HEK293 (cell line): ENCODE data around the gene SRPK1.

ENCODE experiments used
- CTCF ChIA-PET: fragments of 350-600 bp; formaldehyde crosslinking; extraction: SDS; loops from one replicate; lab custom pipeline; 2021; ENCODE audit warnings: antibody characterized with exemption; lab: Yijun Ruan, JAX
- POLR2A ChIA-PET: fragments of 300-600 bp; formaldehyde crosslinking; extraction: SDS; loops from one replicate; lab custom pipeline; 2020; ENCODE audit warnings: antibody characterized with exemption, inconsistent platforms; lab: Yijun Ruan, JAX
- H3K27ac ChIP-seq: fragments of 200-500 bp; sonication (Bioruptor generic); 2 replicates; pipeline ENCODE4 v1.5.1; 2014; ENCODE audit warnings: low read depth, low read length, control low read depth, inconsistent platforms; ENCODE audit errors: extremely low read depth
- H3K36me3 ChIP-seq, 2 experiments: fragments of 200-500 bp in 1 of 2; sonication (Bioruptor generic) in 1 of 2; 1 replicate in 1 of 2; 2 replicates in 1 of 2; pipeline ENCODE4 v1.5.1; 2014 to 2017; ENCODE audit warnings: inconsistent platforms in 2 of 2, low read length in 2 of 2; ENCODE audit not compliant: control insufficient read depth in 2 of 2, insufficient read depth in 1 of 2
- H3K4me1 ChIP-seq: fragments of 200-500 bp; sonication (Bioruptor generic); 2 replicates; pipeline ENCODE4 v1.5.1; 2014; ENCODE audit warnings: mild to moderate bottlenecking, low read length, inconsistent platforms; ENCODE audit not compliant: control insufficient read depth, insufficient read depth
- H3K4me3 ChIP-seq: 2 replicates; pipeline ENCODE4 v1.5.1; 2011; ENCODE audit warnings: low read depth, mild to moderate bottlenecking, control low read depth, low read length, moderate library complexity
- H3K9me3 ChIP-seq: fragments of 200-500 bp; sonication (Bioruptor generic); 2 replicates; pipeline ENCODE4 v1.5.1; 2014; ENCODE audit warnings: low read depth, low read length, inconsistent platforms; ENCODE audit not compliant: control insufficient read depth, insufficient read depth
- BCL11A ChIP-seq: fragments of 450-650 bp; formaldehyde crosslinking; IDR thresholded peaks from 2 replicates; pipeline ENCODE4 v1.5.1; 2016; ENCODE audit warnings: low read depth, missing biosample characterization, missing genetic modification characterization
- EGR2 ChIP-seq: fragments of 450-650 bp; formaldehyde crosslinking; IDR thresholded peaks from 2 replicates; pipeline ENCODE4 v1.5.1; 2016; ENCODE audit warnings: low read depth, missing biosample characterization, missing genetic modification characterization
- GLI4 ChIP-seq: fragments of 450-650 bp; formaldehyde crosslinking; IDR thresholded peaks from 2 replicates; pipeline ENCODE4 v1.5.1; 2016; ENCODE audit warnings: missing biosample characterization, missing genetic modification characterization
- HOXC10 ChIP-seq: sonication (generic); formaldehyde crosslinking; IDR thresholded peaks from 2 replicates; pipeline ENCODE4 v1.8.1; 2023; ENCODE audit warnings: mild to moderate bottlenecking, missing genetic modification reagents
- PATZ1 ChIP-seq: fragments of 450-650 bp; formaldehyde crosslinking; IDR thresholded peaks from 2 replicates; pipeline ENCODE4 v1.5.1; 2016; ENCODE audit warnings: missing biosample characterization, missing genetic modification characterization
- PRDM10 ChIP-seq: fragments of 450-650 bp; formaldehyde crosslinking; IDR thresholded peaks from 2 replicates; pipeline ENCODE4 v1.5.1; 2016; ENCODE audit warnings: missing biosample characterization, missing genetic modification characterization
- TCF7L2 ChIP-seq: IDR thresholded peaks from 2 replicates; pipeline ENCODE4 v1.6.1; 2011; ENCODE audit warnings: low read depth, mild to moderate bottlenecking, inconsistent platforms, low read length, moderate library complexity, borderline replicate concordance
- ZBTB6 ChIP-seq: fragments of 450-650 bp; formaldehyde crosslinking; IDR thresholded peaks from 2 replicates; pipeline ENCODE4 v1.5.1; 2017; ENCODE audit warnings: missing biosample characterization, missing genetic modification characterization
- ZEB2 ChIP-seq: fragments of 450-650 bp; formaldehyde crosslinking; IDR thresholded peaks from 2 replicates; pipeline ENCODE4 v1.5.1; 2016; ENCODE audit warnings: missing biosample characterization, missing genetic modification characterization
- ZFP41 ChIP-seq: fragments of 450-650 bp; formaldehyde crosslinking; IDR thresholded peaks from 2 replicates; pipeline ENCODE4 v1.5.1; 2016; ENCODE audit warnings: missing biosample characterization, missing genetic modification characterization, borderline replicate concordance
- ZNF18 ChIP-seq: fragments of 450-650 bp; formaldehyde crosslinking; IDR thresholded peaks from 2 replicates; pipeline ENCODE4 v1.5.1; 2016; ENCODE audit warnings: missing biosample characterization, missing genetic modification characterization
- ZNF184 ChIP-seq: fragments of 450-650 bp; IDR thresholded peaks from 2 replicates; pipeline ENCODE4 v1.5.1; 2018; ENCODE audit warnings: missing biosample characterization, mild to moderate bottlenecking, missing genetic modification characterization
- ZNF266 ChIP-seq: fragments of 450-650 bp; formaldehyde crosslinking; IDR thresholded peaks from 2 replicates; pipeline ENCODE4 v1.5.1; 2016; ENCODE audit warnings: missing biosample characterization, missing genetic modification characterization, low read depth
- ZNF335 ChIP-seq: fragments of 450-650 bp; formaldehyde crosslinking; conservative IDR thresholded peaks from 2 replicates; pipeline ENCODE4 v1.5.1; 2016; ENCODE audit warnings: missing biosample characterization, missing genetic modification characterization
- ZNF48 ChIP-seq: fragments of 450-650 bp; formaldehyde crosslinking; IDR thresholded peaks from 2 replicates; pipeline ENCODE4 v1.5.1; 2016; ENCODE audit warnings: missing biosample characterization, missing genetic modification characterization
- ZNF558 ChIP-seq: fragments of 450-650 bp; formaldehyde crosslinking; IDR thresholded peaks from 2 replicates; pipeline ENCODE4 v1.5.1; 2016; ENCODE audit warnings: missing biosample characterization, missing genetic modification characterization
- ZNF560 ChIP-seq: fragments of 450-650 bp; formaldehyde crosslinking; IDR thresholded peaks from 2 replicates; pipeline ENCODE4 v1.5.1; 2017; ENCODE audit warnings: missing biosample characterization, missing genetic modification characterization, borderline replicate concordance
- ZNF585B ChIP-seq: fragments of 450-650 bp; formaldehyde crosslinking; IDR thresholded peaks from 2 replicates; pipeline ENCODE4 v1.5.1; 2016; ENCODE audit warnings: missing biosample characterization, missing genetic modification characterization
- ZNF830 ChIP-seq: fragments of 450-650 bp; IDR thresholded peaks from 2 replicates; pipeline ENCODE4 v1.5.0; 2018; ENCODE audit warnings: missing biosample characterization, missing genetic modification characterization, low read depth, mild to moderate bottlenecking, moderate library complexity
- ZSCAN18 ChIP-seq: fragments of 450-650 bp; formaldehyde crosslinking; IDR thresholded peaks from 2 replicates; pipeline ENCODE4 v1.5.1; 2016; ENCODE audit warnings: missing biosample characterization, missing genetic modification characterization
- ZXDB ChIP-seq: fragments of 450-650 bp; formaldehyde crosslinking; IDR thresholded peaks from 2 replicates; pipeline ENCODE4 v1.5.1; 2016; ENCODE audit warnings: missing biosample characterization, missing genetic modification characterization

The SRPK1 gene

GRCh38 chr6:35817515-35817914 is 103.4 kb downstream of the SRPK1 start:
- H3K4me3 ChIP-seq = no peak overlapping the region
- H3K4me1 ChIP-seq = no peaks in the 10 kb centered on the region
- H3K27ac ChIP-seq = no peak overlapping the region
- POLR2A ChIA-PET = no interaction called here
- H3K9me3 ChIP-seq = no peaks in the 10 kb centered on the region
- CTCF ChIA-PET = no interaction called here
- TF ChIP-seq ZEB2 (tag by site-specific recombination) = no peak
- TF ChIP-seq ZNF184 (tag by site-specific recombination) = peak; percentile 100
- no peak for TF ChIP-seq ZBTB6 (tag by site-specific recombination)
- no peak for TF ChIP-seq ZNF830 (tag by site-specific recombination)
- TF ChIP-seq GLI4 (tag by site-specific recombination) = no peak
- TF ChIP-seq, all 188 proteins: peak for 1
- no peaks in the 10 kb centered on the region for H3K36me3 ChIP-seq

GRCh38 chr6:35811699-35811995 is 109.3 kb downstream of the SRPK1 start:
- TF ChIP-seq EGR2 (tag by site-specific recombination) = peak; percentile 22; the same call in 1 of the 2 replicates
- TF ChIP-seq ZNF18 (tag by site-specific recombination) = no peak
- TF ChIP-seq, all 188 proteins: peak for 1
- Histone ChIP-seq H3K36me3 (no peaks in the 10 kb centered on the region), H3K4me1 (no peaks in the 10 kb centered on the region), H3K27ac (no peak overlapping the region), H3K4me3 (no peak overlapping the region), H3K9me3 (no peaks in the 10 kb centered on the region)
- CTCF ChIA-PET = no interaction called here
- POLR2A ChIA-PET = no interaction called here

GRCh38 chr6:35810971-35811698 is 109.8 kb downstream of the SRPK1 start:
- Histone ChIP-seq H3K9me3 (no peaks in the 10 kb centered on the region), H3K4me1 (no peaks in the 10 kb centered on the region), H3K36me3 (no peaks in the 10 kb centered on the region), H3K27ac (no peak overlapping the region), H3K4me3 (no peak overlapping the region)
- ChIA-PET POLR2A (no interaction called here), CTCF (no interaction called here)
- no peak for TF ChIP-seq PATZ1 (tag by site-specific recombination)
- no peak for TF ChIP-seq ZXDB
- no peak for TF ChIP-seq ZNF335
- TF ChIP-seq TCF7L2 = no peak
- TF ChIP-seq ZNF48 (tag by site-specific recombination) = no peak
- no peak for TF ChIP-seq ZNF560
- TF ChIP-seq ZNF585B (tag by site-specific recombination) = no peak
- TF ChIP-seq BCL11A (tag by site-specific recombination) = no peak
- TF ChIP-seq ZSCAN18 (tag by site-specific recombination) = no peak
- no peak for TF ChIP-seq HOXC10 (CRISPR knock-in tag)
- no peak for TF ChIP-seq ZNF558 (tag by site-specific recombination)
- no peak for TF ChIP-seq ZFP41 (tag by site-specific recombination)
- TF ChIP-seq PRDM10 (tag by site-specific recombination) = no peak
- TF ChIP-seq ZNF266 (tag by site-specific recombination) = no peak
